HG03280 (cell line): ENCODE measurements around the gene SLIRP.
A peak's percentile ranks its signal among the peaks of the same experiment; 100 is the strongest.
"Not testable (repeated sequence)": the region's sequence is repeated elsewhere in the genome, so short reads cannot be mapped to it uniquely, and the experiment has no call there.

ENCODE experiments used
- ATAC-seq: cut with Tn5 transposase; IDR thresholded peaks from one replicate; pipeline ENCODE4 v1.9.1; 2021; ENCODE audit warnings: mild to moderate bottlenecking, moderate library complexity; ENCODE audit not compliant: unreplicated experiment

Gene SLIRP

GRCh38 chr14:77741438-77741837, 33.5 kb downstream of the SLIRP start:
- ATAC-seq = no peak

GRCh38 chr14:77746064-77746702, 38.3 kb downstream of the SLIRP start:
- no peak for ATAC-seq

GRCh38 chr14:77747425-77747824, 39.5 kb downstream of the SLIRP start:
- not testable (repeated sequence) for ATAC-seq

- no peak for ATAC-seq
Observed at GRCh38 chr14:77752266-77752665, 44.4 kb downstream of the SLIRP start.

GRCh38 chr14:77752799-77753516, 45.1 kb downstream of the SLIRP start:
- ATAC-seq = no peak

- ATAC-seq = peak; percentile 85
Observed at GRCh38 chr14:77760381-77761204, 52.7 kb downstream of the SLIRP start, which contains the start of gene SNW1. Gene SNW1 (minus strand): TSS chr14:77761156. CDS start chr14:77761127, 29 bp downstream.

GRCh38 chr14:77761205-77761931, 53.5 kb downstream of the SLIRP start:
- peak; percentile 25 for ATAC-seq

GRCh38 chr14:77763316-77763715, 55.4 kb downstream of the SLIRP start:
- ATAC-seq = no peak

GRCh38 chr14:77763978-77764377, 56.1 kb downstream of the SLIRP start:
- ATAC-seq = no peak
